HCT116 (cell line): ENCODE data around the gene WDR89. TPM values are rescaled to one million over a fixed set of nuclear protein-coding genes. Genes with fewer than 3 reads are reported as not detected.

Source experiments
- ATAC-seq: fragments of 200-7000 bp; cut with Tn5 transposase; 2 replicates; pipeline ENCODE4 v1.9.1; 2020; ENCODE audit warnings: mild to moderate bottlenecking, moderate library complexity
- BruUV-seq: library from RNA; stranded (reverse); fragments of 400-500 nt; replicated peaks from 2 replicates; lab custom pipeline; 2021; lab: Mats Ljungman, UMichigan
- CTCF ChIA-PET: fragments of 300-600 bp; sonication (Branson Sonifier 250); formaldehyde crosslinking; loops from one replicate; lab custom pipeline; 2021; ENCODE audit warnings: antibody characterized with exemption; lab: Charles Lee
- POLR2A ChIA-PET: fragments of 300-600, 350-600 bp; sonication (Branson Sonifier 250); formaldehyde crosslinking; loops from one replicate; lab custom pipeline; 2021; ENCODE audit warnings: antibody characterized with exemption; lab: Charles Lee
- RAD21 ChIA-PET, 2 experiments: fragments of 300-600 bp; sonication (Branson Sonifier 250); formaldehyde crosslinking; loops; one replicate each; lab custom pipeline; 2023; ENCODE audit warnings: low total read pairs in 2 of 2; ENCODE audit not compliant: uncharacterized antibody in 2 of 2, unreplicated experiment in 2 of 2, low non-redundant PET in 1 of 2; lab: Charles Lee
- DNase-seq: peaks from one replicate; pipeline ENCODE4 v3.0.0-alpha.2; 2010; ENCODE audit warnings: low read depth, low spot score
- H2AFZ ChIP-seq: fragments of 200-600 bp; shearing (Covaris generic), sonication (generic); 2 replicates; pipeline ENCODE4 v1.6.1; 2017; ENCODE audit warnings: low read depth, mixed run types, mixed read lengths, antibody characterized with exemption, low read length; ENCODE audit not compliant: poor library complexity, severe bottlenecking
- H3K27ac ChIP-seq: 2 replicates; pipeline ENCODE4 v1.5.1; 2012; ENCODE audit warnings: low read depth, low read length
- H3K27me3 ChIP-seq: fragments of 200-600 bp; sonication (generic); 2 replicates; pipeline ENCODE4 v1.6.1; 2016; ENCODE audit warnings: mixed run types, low read length, mixed read lengths; ENCODE audit not compliant: insufficient read depth
- H3K36me3 ChIP-seq, 2 experiments: fragments of 200-500 bp in 1 of 2; fragments of 200-600 bp in 1 of 2; sonication (Bioruptor generic) in 1 of 2; sonication (generic) in 1 of 2; 2 replicates each; pipeline versions ENCODE4 v1.5.1 to v1.6.1; 2014 to 2016; ENCODE audit warnings: low read length in 2 of 2, inconsistent platforms in 1 of 2, mixed read lengths in 1 of 2, mixed run types in 1 of 2; ENCODE audit not compliant: insufficient read depth in 2 of 2, control insufficient read depth in 1 of 2
- H3K4me1 ChIP-seq, 2 experiments: fragments of 200-600 bp in 1 of 2; sonication (generic) in 1 of 2; 2 replicates each; pipeline versions ENCODE4 v1.5.1 to v1.6.1; 2012 to 2017; ENCODE audit warnings: low read length in 2 of 2, inconsistent platforms in 1 of 2, mild to moderate bottlenecking in 1 of 2, mixed read lengths in 1 of 2, mixed run types in 1 of 2, moderate library complexity in 1 of 2; ENCODE audit not compliant: insufficient read depth in 2 of 2, control insufficient read depth in 1 of 2
- H3K4me2 ChIP-seq: fragments of 200-600 bp; sonication (generic); 2 replicates; pipeline ENCODE4 v1.6.1; 2017; ENCODE audit warnings: mixed run types, low read length, mixed read lengths
- H3K4me3 ChIP-seq, 2 experiments: fragments of 200-600 bp in 1 of 2; sonication (generic) in 1 of 2; replicated peaks in 1 of 2; 2 replicates each; pipeline ENCODE4 v1.5.1; 2011 to 2016; ENCODE audit warnings: low read length in 2 of 2, control low read depth in 1 of 2, low read depth in 1 of 2, mild to moderate bottlenecking in 1 of 2, mixed read lengths in 1 of 2, mixed run types in 1 of 2
- H3K79me2 ChIP-seq: fragments of 200-600 bp; sonication (generic); 2 replicates; pipeline ENCODE4 v1.6.1; 2017; ENCODE audit warnings: mild to moderate bottlenecking, mixed run types, low read length, moderate library complexity, mixed read lengths; ENCODE audit not compliant: insufficient read depth
- H3K9ac ChIP-seq: fragments of 200-600 bp; sonication (generic); 2 replicates; pipeline ENCODE4 v1.6.1; 2016; ENCODE audit warnings: low read length, mixed read lengths
- H3K9me2 ChIP-seq: fragments of 200-600 bp; sonication (generic), shearing (Covaris generic); 2 replicates; pipeline ENCODE4 v1.6.1; 2017; ENCODE audit warnings: mixed run types, mild to moderate bottlenecking, moderate library complexity; ENCODE audit not compliant: insufficient read depth
- H3K9me3 ChIP-seq, 2 experiments: fragments of 200-500 bp in 1 of 2; fragments of 200-600 bp in 1 of 2; sonication (Bioruptor generic) in 1 of 2; sonication (generic) in 1 of 2; 2 replicates each; pipeline ENCODE4 v1.6.1; 2014 to 2017; ENCODE audit warnings: low read length in 2 of 2, mixed read lengths in 2 of 2, inconsistent platforms in 1 of 2, low read depth in 1 of 2, mild to moderate bottlenecking in 1 of 2, mixed run types in 1 of 2, moderate library complexity in 1 of 2; ENCODE audit not compliant: control insufficient read depth in 1 of 2, insufficient read depth in 1 of 2
- H4K20me1 ChIP-seq: fragments of 200-600 bp; sonication (generic), shearing (Covaris generic); 2 replicates; pipeline ENCODE4 v1.6.1; 2017; ENCODE audit warnings: mixed run types, mild to moderate bottlenecking, moderate library complexity; ENCODE audit not compliant: insufficient read depth
- CEBPB ChIP-seq: IDR thresholded peaks from 2 replicates; pipeline ENCODE4 v1.6.1; 2012; ENCODE audit warnings: low read depth
- CTCF ChIP-seq, 3 experiments: fragments of 200-600 bp in 1 of 3; sonication (generic) in 1 of 3; IDR thresholded peaks in 2 of 3; conservative IDR thresholded peaks in 1 of 3; 2 replicates each; pipeline ENCODE4 v1.5.1; 2012 to 2017; ENCODE audit warnings: low read depth in 2 of 3, low read length in 2 of 3, antibody characterized with exemption in 1 of 3, borderline replicate concordance in 1 of 3, control low read depth in 1 of 3, mild to moderate bottlenecking in 1 of 3, mixed read lengths in 1 of 3, mixed run types in 1 of 3, moderate library complexity in 1 of 3; ENCODE audit not compliant: insufficient read depth in 1 of 3
- ELF1 ChIP-seq: IDR thresholded peaks from 2 replicates; pipeline ENCODE4 v1.6.1; 2012; ENCODE audit warnings: low read depth, borderline replicate concordance
- FOSL1 ChIP-seq: IDR thresholded peaks from 2 replicates; pipeline ENCODE4 v1.6.1; 2012; ENCODE audit warnings: low read depth
- POLR2AphosphoS5 ChIP-seq: IDR thresholded peaks from 2 replicates; pipeline ENCODE4 v1.6.1; 2011; ENCODE audit warnings: mild to moderate bottlenecking, low read depth, low read length, moderate library complexity
- SP1 ChIP-seq: IDR thresholded peaks from 2 replicates; pipeline ENCODE4 v1.6.1; 2012; ENCODE audit warnings: low read depth
- SRF ChIP-seq: IDR thresholded peaks from 2 replicates; pipeline ENCODE4 v1.6.1; 2012; ENCODE audit warnings: low read depth
- YY1 ChIP-seq: IDR thresholded peaks from 2 replicates; pipeline ENCODE4 v1.6.1; 2011; ENCODE audit warnings: low read length, low read depth, moderate library complexity, mild to moderate bottlenecking; ENCODE audit not compliant: insufficient replicate concordance; ENCODE audit errors: extremely low read depth
- ZBTB33 ChIP-seq: IDR thresholded peaks from 2 replicates; pipeline ENCODE4 v1.6.1; 2011; ENCODE audit warnings: mild to moderate bottlenecking, low read length, moderate library complexity; ENCODE audit not compliant: insufficient replicate concordance; ENCODE audit errors: extremely low read depth
- ZNF274 ChIP-seq: fragments of 200-500 bp; sonication (Bioruptor generic); IDR thresholded peaks from 2 replicates; pipeline ENCODE4 v1.6.1; 2014; ENCODE audit warnings: mild to moderate bottlenecking, low read depth, low read length, inconsistent platforms
- intact Hi-C: fragments of 100-400 bp; cut with micrococcal nuclease; formaldehyde crosslinking; loops from 2 replicates; pipeline ENCODE4 v1.10.0; 2022
- total RNA-seq: library from RNA; stranded (reverse); gene quantifications from one replicate; pipeline ENCODE4 v1.2.1, GENCODE V29; 2021; ENCODE audit not compliant: unreplicated experiment

Gene WDR89
- total RNA-seq, 1 experiment from 2014 or later: 22.8 TPM

GRCh38 chr14:63654346-63654745, 12.7 kb upstream of the WDR89 start:
- no peaks in the 10 kb centered on the region for H3K9me3 ChIP-seq
- no peaks in the 10 kb centered on the region for H4K20me1 ChIP-seq
- H3K27ac ChIP-seq: no peak overlapping the region
- ChIA-PET RAD21 (no interaction called here), POLR2A (interaction anchor here (0.7 to 1.8 kb wide), 2 partner anchors 12 to 143 kb away, joined by 3 to 5 read pairs; partner anchors contain the start of gene WDR89), CTCF (no interaction called here)
- no peak overlapping the region for H3K4me3 ChIP-seq
- no peaks in the 10 kb centered on the region for H3K9me2 ChIP-seq
- H3K79me2 ChIP-seq: no peaks in the 10 kb centered on the region
- peaks cover under 1 to 13% of the 10 kb centered on the region in 2 experiments for H3K4me1 ChIP-seq
- no peak for ATAC-seq
- H2AFZ ChIP-seq: no peak overlapping the region
- no peak overlapping the region for H3K9ac ChIP-seq
- H3K27me3 ChIP-seq: no peaks in the 10 kb centered on the region
- TF ChIP-seq POLR2AphosphoS5 (no peak), YY1 (no peak), ZNF274 (no peak), SRF (no peak), ELF1 (no peak), CEBPB (no peak), ZBTB33 (no peak), FOSL1 (no peak), SP1 (no peak), CTCF (IDR thresholded peaks at IDR 0.05 in 2 of 3, conservative IDR thresholded peaks at IDR 0.05 in 1 of 3; ENCODE audit: borderline replicate concordance in 1 of 3, insufficient read depth in 1 of 3, low read depth in 2 of 3, low read length in 2 of 3) (no peak)
- no TSS peak for BruUV-seq
- H3K36me3 ChIP-seq: no peaks in the 10 kb centered on the region
- intact Hi-C loops: no loop called here
- no peak for DNase-seq
- H3K4me2 ChIP-seq: no peak overlapping the region
